ENCODE results near the gene PCDH9.

Gene PCDH9

DNA sequence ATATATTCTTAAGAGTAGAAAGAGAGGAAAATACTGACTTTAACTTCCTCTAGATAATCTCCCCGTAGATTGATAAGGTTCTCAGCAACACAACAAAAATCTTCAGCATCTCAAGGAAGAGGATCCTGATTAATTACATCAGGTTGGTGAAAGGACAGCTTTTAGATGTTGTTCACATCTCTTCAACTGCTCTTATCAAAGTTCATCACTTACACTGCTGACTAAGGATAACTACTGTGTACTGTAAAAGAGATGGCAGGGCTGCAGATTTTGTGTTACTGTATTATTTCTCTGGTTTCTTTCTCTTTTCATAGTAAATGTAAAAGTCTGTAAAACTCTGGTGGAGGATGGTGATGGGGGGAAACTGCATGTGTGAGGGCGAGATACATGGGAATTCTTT, 133.7 kb downstream of the PCDH9 start:
- TF ChIP-seq, protein P1, sequence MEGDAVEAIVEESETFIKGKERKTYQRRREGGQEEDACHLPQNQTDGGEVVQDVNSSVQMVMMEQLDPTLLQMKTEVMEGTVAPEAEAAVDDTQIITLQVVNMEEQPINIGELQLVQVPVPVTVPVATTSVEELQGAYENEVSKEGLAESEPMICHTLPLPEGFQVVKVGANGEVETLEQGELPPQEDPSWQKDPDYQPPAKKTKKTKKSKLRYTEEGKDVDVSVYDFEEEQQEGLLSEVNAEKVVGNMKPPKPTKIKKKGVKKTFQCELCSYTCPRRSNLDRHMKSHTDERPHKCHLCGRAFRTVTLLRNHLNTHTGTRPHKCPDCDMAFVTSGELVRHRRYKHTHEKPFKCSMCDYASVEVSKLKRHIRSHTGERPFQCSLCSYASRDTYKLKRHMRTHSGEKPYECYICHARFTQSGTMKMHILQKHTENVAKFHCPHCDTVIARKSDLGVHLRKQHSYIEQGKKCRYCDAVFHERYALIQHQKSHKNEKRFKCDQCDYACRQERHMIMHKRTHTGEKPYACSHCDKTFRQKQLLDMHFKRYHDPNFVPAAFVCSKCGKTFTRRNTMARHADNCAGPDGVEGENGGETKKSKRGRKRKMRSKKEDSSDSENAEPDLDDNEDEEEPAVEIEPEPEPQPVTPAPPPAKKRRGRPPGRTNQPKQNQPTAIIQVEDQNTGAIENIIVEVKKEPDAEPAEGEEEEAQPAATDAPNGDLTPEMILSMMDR (IDR thresholded peaks at IDR 0.05; ENCODE audit: low read depth, low read length, missing control alignments) = no peak
- no peak overlapping the region for H3K4me3 ChIP-seq (replicated peaks; ENCODE audit: low read depth, low read length)
- no peak for DNase-seq (ENCODE audit: extremely low read depth, low read depth)

DNA sequence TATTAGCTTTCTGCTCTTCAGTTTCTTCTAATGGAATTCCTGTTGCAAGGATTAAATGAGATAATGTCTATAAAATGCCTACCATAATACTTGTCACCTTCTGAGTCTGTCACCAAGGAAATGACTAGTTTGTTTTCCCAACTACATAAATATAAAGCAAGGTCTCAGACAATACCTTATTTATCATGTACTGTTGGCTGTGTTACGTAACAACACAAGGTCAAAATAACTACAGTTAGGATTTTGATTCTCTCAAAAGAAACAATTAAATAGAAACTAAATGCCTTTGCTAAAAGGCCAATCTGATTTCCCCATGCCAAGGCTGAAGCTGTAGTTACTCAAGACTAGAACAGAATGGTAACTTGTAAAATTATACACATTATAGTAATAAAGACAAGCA, 134.5 kb downstream of the PCDH9 start:
- no peak overlapping the region for H3K4me3 ChIP-seq (replicated peaks; ENCODE audit: low read depth, low read length)
- DNase-seq (ENCODE audit: extremely low read depth, low read depth) = no peak
- TF ChIP-seq, protein P1 (IDR thresholded peaks at IDR 0.05; ENCODE audit: low read depth, low read length, missing control alignments) = no peak

DNA sequence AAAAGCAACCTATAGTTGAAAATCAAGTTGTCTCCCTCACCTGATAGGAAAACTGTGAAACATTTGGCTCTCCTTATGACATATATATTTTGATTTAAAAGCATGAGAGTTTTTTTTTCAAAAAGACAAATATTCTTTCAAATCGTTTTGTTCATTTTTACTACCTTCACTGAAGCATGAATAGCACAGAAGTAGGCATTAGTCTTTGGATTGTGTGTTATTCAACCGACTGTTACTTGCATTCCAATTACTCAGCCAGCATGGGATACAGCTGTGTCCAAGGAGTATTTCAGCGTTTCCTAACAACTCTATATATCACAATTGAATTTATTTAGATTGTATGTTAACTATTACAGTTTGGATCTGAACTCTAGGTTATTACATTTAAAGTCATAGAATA, 135.2 kb downstream of the PCDH9 start:
- TF ChIP-seq, protein P1 (IDR thresholded peaks at IDR 0.05; ENCODE audit: low read depth, low read length, missing control alignments) = no peak
- H3K4me3 ChIP-seq (replicated peaks; ENCODE audit: low read depth, low read length) = no peak overlapping the region
- no peak for DNase-seq (ENCODE audit: extremely low read depth, low read depth)

DNA sequence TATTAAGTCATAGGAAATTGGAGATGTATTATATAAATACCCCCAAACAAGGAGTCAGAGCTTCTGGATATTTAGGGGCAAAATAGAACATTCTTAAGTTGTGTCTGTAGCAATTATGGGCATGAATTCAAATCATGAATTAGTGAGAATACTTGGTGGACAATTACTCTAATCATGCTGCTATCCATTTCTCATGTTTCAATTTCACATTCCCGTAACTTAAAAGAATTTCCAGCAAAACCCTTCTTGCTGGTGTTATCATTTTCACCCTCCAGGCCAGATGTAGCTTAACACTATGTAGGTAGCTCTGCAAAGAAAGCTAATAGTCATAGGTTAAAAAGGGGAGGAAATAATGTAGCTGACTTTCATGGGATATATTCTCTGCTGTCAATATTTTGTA, 136.1 kb downstream of the PCDH9 start:
- DNase-seq (ENCODE audit: extremely low read depth, low read depth) = no peak
- no peak overlapping the region for H3K4me3 ChIP-seq (replicated peaks; ENCODE audit: low read depth, low read length)
- TF ChIP-seq, protein P1 (IDR thresholded peaks at IDR 0.05; ENCODE audit: low read depth, low read length, missing control alignments) = no peak

DNA sequence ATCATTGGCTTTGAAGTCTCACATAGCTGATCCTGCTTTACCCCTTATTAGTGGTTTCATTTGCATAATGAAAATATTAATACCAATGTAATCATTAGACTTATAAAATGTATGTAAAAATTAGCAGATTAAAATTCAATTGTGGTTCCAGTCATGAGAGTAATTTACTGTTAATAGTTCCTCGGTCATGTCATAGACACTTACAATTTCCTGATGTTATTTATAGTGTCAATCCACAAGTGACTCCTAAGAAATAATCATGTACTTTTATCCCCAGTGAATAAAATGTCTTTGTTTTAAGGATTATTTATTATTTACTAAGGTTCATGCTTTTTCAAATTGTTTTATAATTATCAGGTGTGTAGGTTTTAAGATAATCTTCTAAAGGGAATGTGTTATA, 138.5 kb downstream of the PCDH9 start:
- TF ChIP-seq, protein P1 (IDR thresholded peaks at IDR 0.05; ENCODE audit: low read depth, low read length, missing control alignments) = no peak
- DNase-seq (ENCODE audit: extremely low read depth, low read depth) = no peak
- H3K4me3 ChIP-seq (replicated peaks; ENCODE audit: low read depth, low read length) = no peak overlapping the region

DNA sequence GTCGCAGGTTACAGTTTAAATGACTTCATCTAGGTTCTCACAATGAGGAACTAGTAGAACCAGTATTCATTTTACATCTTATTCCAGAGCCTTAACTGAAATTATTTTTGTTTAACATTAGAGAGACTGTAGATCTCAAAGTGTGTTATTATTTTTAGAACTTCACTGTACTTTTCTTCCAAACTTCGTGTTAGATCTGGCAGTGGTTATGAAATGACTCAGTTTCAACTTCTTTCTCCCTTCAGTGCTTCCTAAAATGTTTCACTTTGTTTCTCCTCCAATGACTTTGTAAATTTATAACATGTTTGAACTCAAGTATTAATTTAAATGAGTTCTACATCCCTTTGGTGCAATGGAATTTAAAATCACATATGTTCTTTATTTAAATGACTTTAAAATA, 139.3 kb downstream of the PCDH9 start:
- no peak for DNase-seq (ENCODE audit: extremely low read depth, low read depth)
- no peak overlapping the region for H3K4me3 ChIP-seq (replicated peaks; ENCODE audit: low read depth, low read length)
- TF ChIP-seq, protein P1 (IDR thresholded peaks at IDR 0.05; ENCODE audit: low read depth, low read length, missing control alignments) = no peak

DNA sequence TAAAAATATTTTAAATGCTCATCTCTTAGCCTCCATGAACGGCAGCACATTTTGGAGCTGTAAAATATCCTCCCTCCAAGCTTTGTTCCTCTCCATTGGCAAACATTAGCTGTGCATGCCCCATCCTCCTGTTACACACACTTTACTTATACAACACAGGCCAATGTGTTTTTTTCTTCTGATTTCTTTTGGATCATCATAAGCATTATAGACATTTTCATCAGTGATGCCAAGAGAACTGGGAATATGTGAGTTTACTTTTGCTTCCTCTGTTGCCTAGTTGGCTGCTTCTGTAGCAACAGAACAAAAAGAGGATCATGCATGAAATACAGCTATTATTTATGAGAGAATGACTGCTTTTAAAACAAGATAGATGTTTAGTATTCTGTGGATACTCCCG, 142.6 kb downstream of the PCDH9 start:
- no peak for DNase-seq (ENCODE audit: extremely low read depth, low read depth)
- TF ChIP-seq, protein P1 (IDR thresholded peaks at IDR 0.05; ENCODE audit: low read depth, low read length, missing control alignments) = no peak
- no peak overlapping the region for H3K4me3 ChIP-seq (replicated peaks; ENCODE audit: low read depth, low read length)

All from HFF-Myc (cell line).